Measurements from ENCODE around the gene RNF10. TPM values are rescaled to one million over a fixed set of nuclear protein-coding genes. Genes with fewer than 3 reads are reported as not detected.
A peak's percentile ranks its signal among the peaks of the same experiment; 100 is the strongest.

Gene RNF10
- total and polyA plus RNA-seq, 9 of the 15 experiments (the other 6 are each of a cell fraction or from before 2014, with no cell fraction given), result 43.0 to 139 (median 80.1) TPM

GRCh38 chr12:120536064-120536791 is 2.1 kb downstream of the RNF10 start (continued):
- TF ChIP-seq REST (IDR thresholded peaks at IDR 0.05; ENCODE audit: borderline replicate concordance) (peak; percentile 22; the same call in 1 of the 2 replicates), REST (CRISPR knock-in tag; IDR thresholded peaks at IDR 0.05; ENCODE audit: low read depth) (no peak), E2F5 (CRISPR knock-in tag; IDR thresholded peaks at IDR 0.05) (no peak), HCFC1 (IDR thresholded peaks at IDR 0.05; ENCODE audit: low read depth, low read length) (no peak), MCM7 (IDR thresholded peaks at IDR 0.05) (no peak), ZNF133 (CRISPR knock-in tag; IDR thresholded peaks at IDR 0.05) (no peak), ZNF583 (CRISPR knock-in tag; IDR thresholded peaks at IDR 0.05) (no peak), SMARCE1 (IDR thresholded peaks at IDR 0.05) (no peak), HNRNPUL1 (IDR thresholded peaks at IDR 0.05; ENCODE audit: low read length) (no peak), NR2C1 (IDR thresholded peaks at IDR 0.05) (no peak), NR2C1 (tag; IDR thresholded peaks at IDR 0.05) (no peak), NFE2 (IDR thresholded peaks at IDR 0.05; ENCODE audit: low read depth) (no peak), STAG1 (CRISPR knock-in tag; IDR thresholded peaks at IDR 0.05; ENCODE audit: borderline replicate concordance) (no peak), NRF1 (conservative IDR thresholded peaks at IDR 0.05 in 1 of 2, IDR thresholded peaks at IDR 0.05 in 1 of 2) (peak; percentile 73 to 79), CREB3 (tag; conservative IDR thresholded peaks at IDR 0.05; ENCODE audit: low read depth) (no peak)

Measured in K562 (cell line).